K562 (cell line): ENCODE measurements around the gene HIVEP3. TPM values are rescaled to one million over a fixed set of nuclear protein-coding genes. Genes with fewer than 3 reads are reported as not detected.

Source experiments
- PRPF4 ChIP-seq: fragments of 200-400 bp; formaldehyde crosslinking; IDR thresholded peaks from one replicate; pipeline ENCODE4 v1.6.1; 2017; ENCODE audit warnings: low read length, low read depth, mild to moderate bottlenecking; ENCODE audit not compliant: insufficient read depth, poor library complexity, severe bottlenecking
- TOE1 ChIP-seq, 2 experiments: fragments of 450-650 bp in 1 of 2; sonication (generic) in 1 of 2; formaldehyde crosslinking in 1 of 2; IDR thresholded peaks; 2 replicates each; pipeline versions ENCODE4 v1.7.1 to v1.8.0; 2016 to 2022; ENCODE audit warnings: borderline replicate concordance in 2 of 2, mild to moderate bottlenecking in 2 of 2, antibody characterized with exemption in 1 of 2, inconsistent platforms in 1 of 2, low read depth in 1 of 2, missing genetic modification reagents in 1 of 2, moderate library complexity in 1 of 2
- ZBTB40 ChIP-seq, 2 experiments: fragments of 450-650 bp in 1 of 2; sonication (generic) in 1 of 2; formaldehyde crosslinking in 1 of 2; IDR thresholded peaks; 2 replicates each; pipeline versions ENCODE4 v1.7.1 to v1.9.0; 2016 to 2022; ENCODE audit warnings: inconsistent platforms in 1 of 2, mild to moderate bottlenecking in 1 of 2, missing genetic modification reagents in 1 of 2
- polyA plus RNA-seq, 8 experiments: library from polyadenylated mRNA; depleted of rRNA in 4 of 8; stranded (reverse) in 5 of 8; unstranded in 3 of 8; fragments of >200 nt; fragmentation: Nextera tagmentation in 2 of 8; fragmentation: Illumina TruSeq in 1 of 8; extraction: Ambion mirVana in 2 of 8; extraction: Trizol in 1 of 8; gene quantifications; 2 replicates each; pipeline versions ENCODE4 v1.2.1 to v1.2.3, GENCODE V29; 2011 to 2014; ENCODE audit warnings: inconsistent platforms in 1 of 8, missing spikeins in 1 of 8
- total RNA-seq, 7 experiments: library from RNA; depleted of rRNA in 6 of 7; stranded (reverse); fragments of >200 nt in 6 of 7; fragmentation: Illumina TruSeq in 2 of 7; extraction: Trizol in 2 of 7; gene quantifications; 2 replicates each; pipeline versions ENCODE4 v1.2.1 to v1.2.3, GENCODE V29; 2011 to 2021; ENCODE audit warnings: low replicate concordance in 1 of 7

The HIVEP3 gene
- total and polyA plus RNA-seq, 9 of the 15 experiments (the other 6 are each of a cell fraction or from before 2014, with no cell fraction given) = 0.09 to 0.58 (median 0.34) TPM; not detected in 1

DNA sequence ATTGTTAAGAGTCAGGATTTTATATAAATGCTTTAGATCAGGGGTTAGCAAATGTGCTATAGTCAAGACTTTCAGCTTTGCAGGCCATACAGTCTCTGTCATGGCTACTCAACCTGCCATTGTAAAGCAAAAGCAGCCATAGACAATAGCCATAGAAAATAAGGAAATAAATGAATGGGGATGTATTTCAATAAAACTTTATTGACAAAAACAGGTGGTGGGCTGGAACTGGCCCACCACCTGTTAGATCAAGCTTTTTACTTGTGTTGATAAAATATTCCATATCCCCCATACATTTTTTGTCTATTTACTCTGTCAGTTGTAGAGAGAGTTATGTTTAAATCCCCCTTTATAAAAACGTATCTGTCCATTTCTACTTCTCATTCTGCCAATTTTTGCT is 98.9 kb downstream of the HIVEP3 start (continued):
- peak; percentile 89 for TF ChIP-seq ZBTB40 (IDR thresholded peaks at IDR 0.05)
- TF ChIP-seq ZBTB40 (CRISPR knock-in tag; IDR thresholded peaks at IDR 0.05) = peak; percentile 58; the same call in 1 of the 2 replicates
- no peak for TF ChIP-seq TOE1 (IDR thresholded peaks at IDR 0.05; ENCODE audit: borderline replicate concordance)
- no peak for TF ChIP-seq TOE1 (CRISPR knock-in tag; IDR thresholded peaks at IDR 0.05; ENCODE audit: borderline replicate concordance, low read depth)
- no peak for TF ChIP-seq PRPF4
